ENCODE results near the gene COL12A1.

The COL12A1 gene

GRCh38 chr6:75205776-75206575 lies at the start of gene COL12A1:
Gene COL12A1, minus strand, starts transcription at chr6:75206053. Its CDS starts 3,261 bp downstream, at chr6:75202792.
- peak; percentile 8 for TF ChIP-seq CTCF (IDR thresholded peaks at IDR 0.05; ENCODE audit: low read depth, low read length)
- peak; percentile 100 for DNase-seq (ENCODE audit: extremely low read depth, low read depth)

- no peak for TF ChIP-seq CTCF (IDR thresholded peaks at IDR 0.05; ENCODE audit: low read depth, low read length)
Measured at GRCh38 chr6:75250552-75250951, 44.7 kb upstream of the COL12A1 start.

GRCh38 chr6:75249837-75250236 lies 44.0 kb upstream of the COL12A1 start:
- no peak for DNase-seq (ENCODE audit: extremely low read depth, low read depth)
- TF ChIP-seq CTCF (IDR thresholded peaks at IDR 0.05; ENCODE audit: low read depth, low read length): no peak

More at GRCh38 chr6:75250552-75250951, 44.7 kb upstream of the COL12A1 start:
- no peak for DNase-seq (ENCODE audit: extremely low read depth, low read depth)

GRCh38 chr6:75246386-75246785 lies 40.5 kb upstream of the COL12A1 start:
- TF ChIP-seq CTCF (IDR thresholded peaks at IDR 0.05; ENCODE audit: low read depth, low read length): no peak

GRCh38 chr6:75244063-75244584 lies 38.3 kb upstream of the COL12A1 start:
- no peak for TF ChIP-seq CTCF (IDR thresholded peaks at IDR 0.05; ENCODE audit: low read depth, low read length)
- DNase-seq (ENCODE audit: extremely low read depth, low read depth): no peak

More at GRCh38 chr6:75246386-75246785, 40.5 kb upstream of the COL12A1 start:
- no peak for DNase-seq (ENCODE audit: extremely low read depth, low read depth)

GRCh38 chr6:75243333-75244062 lies 37.6 kb upstream of the COL12A1 start, which contains the start of gene COX7A2:
Gene COX7A2, minus strand, starts transcription at chr6:75243801. Its CDS starts 67 bp downstream, at chr6:75243734.
- peak; percentile 94 for DNase-seq (ENCODE audit: extremely low read depth, low read depth)
- TF ChIP-seq CTCF (IDR thresholded peaks at IDR 0.05; ENCODE audit: low read depth, low read length): no peak

GRCh38 chr6:75236630-75237029 lies 30.8 kb upstream of the COL12A1 start:
- DNase-seq (ENCODE audit: extremely low read depth, low read depth): no peak
- no peak for TF ChIP-seq CTCF (IDR thresholded peaks at IDR 0.05; ENCODE audit: low read depth, low read length)

Data from AG09319 (cell line).